CD4-positive, alpha-beta T cell (primary cell): Measurements from ENCODE around the gene RAET1L. TPM values are rescaled to one million over a fixed set of nuclear protein-coding genes. Genes with fewer than 3 reads are reported as not detected.

Experiments
- ATAC-seq: fragments of 200-7000 bp; cut with Tn5 transposase; one replicate; pipeline ENCODE4 v1.10.0; 2022; ENCODE audit warnings: mild to moderate bottlenecking; ENCODE audit not compliant: poor library complexity
- CTCF ChIA-PET: fragments of 350-600 bp; sonication (Branson Sonifier 250); formaldehyde crosslinking; loops from one replicate; lab custom pipeline; 2021; ENCODE audit warnings: antibody characterized with exemption, inconsistent platforms; lab: Charles Lee
- POLR2A ChIA-PET: fragments of 350-600 bp; sonication (Branson Sonifier 250); formaldehyde crosslinking; loops from one replicate; lab custom pipeline; 2021; ENCODE audit warnings: antibody characterized with exemption, inconsistent platforms; lab: Charles Lee
- DNase-seq, 14 experiments: peaks; one replicate each; pipeline ENCODE4 v3.0.0-alpha.2; 2013 to 2020; ENCODE audit warnings: mixed read lengths in 2 of 14
- H3K27ac ChIP-seq, 2 donors: one replicate each; pipeline versions ENCODE4 v1.5.1 to v1.7.0; 2013; ENCODE audit warnings: low read length in 2 of 2, low read depth in 1 of 2, mild to moderate bottlenecking in 1 of 2
- H3K27me3 ChIP-seq, 2 experiments: 1 replicate in 1 of 2; 2 replicates in 1 of 2; pipeline versions ENCODE4 v1.6.1 to v1.7.0; 2013; ENCODE audit warnings: low read length in 2 of 2, control low read depth in 1 of 2, mild to moderate bottlenecking in 1 of 2, moderate library complexity in 1 of 2; ENCODE audit not compliant: insufficient read depth in 2 of 2, control insufficient read depth in 1 of 2
- H3K36me3 ChIP-seq: one replicate; pipeline ENCODE4 v1.6.1; 2013; ENCODE audit warnings: low read length, control low read depth; ENCODE audit not compliant: insufficient read depth
- H3K4me1 ChIP-seq: one replicate; pipeline ENCODE4 v1.6.1; 2013; ENCODE audit warnings: low read length, control low read depth; ENCODE audit not compliant: insufficient read depth
- H3K4me3 ChIP-seq: one replicate; pipeline ENCODE4 v1.5.1; 2013; ENCODE audit warnings: mild to moderate bottlenecking, low read length, moderate library complexity
- H3K9me3 ChIP-seq, 2 experiments: 1 replicate in 1 of 2; 2 replicates in 1 of 2; pipeline versions ENCODE4 v1.6.1 to v1.7.0; 2013; ENCODE audit warnings: low read length in 2 of 2, mild to moderate bottlenecking in 2 of 2, control low read depth in 1 of 2, moderate library complexity in 1 of 2; ENCODE audit not compliant: control insufficient read depth in 1 of 2, insufficient read depth in 1 of 2
- H3K27ac Mint-ChIP-seq: one replicate; pipeline ENCODE4 v1.8.0; 2020; ENCODE audit warnings: mixed read lengths
- H3K27me3 Mint-ChIP-seq: one replicate; pipeline ENCODE4 v1.8.0; 2021; ENCODE audit warnings: mixed read lengths
- H3K36me3 Mint-ChIP-seq: one replicate; pipeline ENCODE4 v1.8.0; 2021; ENCODE audit warnings: low read depth, mixed read lengths
- H3K4me1 Mint-ChIP-seq: one replicate; pipeline ENCODE4 v1.8.0; 2021; ENCODE audit warnings: low read depth, mixed read lengths
- H3K4me3 Mint-ChIP-seq: one replicate; pipeline ENCODE4 v1.8.0; 2020; ENCODE audit warnings: mild to moderate bottlenecking, mixed read lengths
- H3K9me3 Mint-ChIP-seq: one replicate; pipeline ENCODE4 v1.8.0; 2020; ENCODE audit warnings: mixed read lengths
- intact Hi-C, 2 experiments: fragments of 100-400 bp; cut with DNase I in 1 of 2; cut with micrococcal nuclease in 1 of 2; formaldehyde crosslinking; loops; one replicate each; pipeline versions ENCODE4 v1.15.1 to v1.9.0; 2023 to 2025; cut with DNase I, micrococcal nuclease
- total RNA-seq, 174 experiments: library from RNA in 2 of 174; stranded (reverse) in 2 of 174; gene quantifications; one replicate each; pipeline ENCODE4 v1.2.3 and lab custom pipeline; 2021 to 2026
- TF ChIP-seq, protein P1 (sequence below): fragments of 200-600 bp; IDR thresholded peaks from one replicate; pipeline ENCODE4 v1.8.0; 2022; ENCODE audit warnings: antibody characterized with exemption, mild to moderate bottlenecking

RAET1L gene
- total RNA-seq, 2 experiments from 2014 or later = not detected

DNA sequence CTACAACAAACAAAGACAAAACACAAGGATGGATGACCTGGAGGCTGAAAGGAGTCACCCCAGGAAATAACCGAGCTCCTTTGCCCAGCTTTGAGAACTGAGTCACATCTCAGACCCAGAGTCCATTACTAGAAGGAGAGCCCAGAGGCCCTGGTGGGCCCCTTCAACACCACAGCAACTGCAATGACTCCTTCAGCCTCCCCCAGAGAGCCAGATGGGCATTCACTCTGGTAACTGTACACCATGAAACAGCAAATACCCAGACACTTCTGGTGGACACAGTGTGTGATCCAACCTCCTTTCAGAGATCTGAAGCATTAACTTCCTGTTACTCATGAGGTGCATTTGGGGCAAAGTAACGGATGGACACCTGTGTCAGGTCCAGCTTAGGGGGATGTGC, 22.6 kb downstream of the RAET1L start:
- DNase-seq = no peak
- no peaks in the 10 kb centered on the region for H3K9me3 ChIP-seq
- peaks cover 29% of the 10 kb centered on the region for H3K4me1 Mint-ChIP-seq
- H3K36me3 ChIP-seq = no peaks in the 10 kb centered on the region
- H3K4me3 Mint-ChIP-seq = no peak overlapping the region
- H3K27me3 ChIP-seq = no peaks in the 10 kb centered on the region
- POLR2A ChIA-PET = no interaction called here
- no peaks in the 10 kb centered on the region for H3K36me3 Mint-ChIP-seq
- peaks cover 47% of the 10 kb centered on the region for H3K4me1 ChIP-seq
- no peak overlapping the region for H3K27ac ChIP-seq
- no peak for ATAC-seq
- peaks cover 7% of the 10 kb centered on the region for H3K27me3 Mint-ChIP-seq
- peak overlapping the region; percentile 5 for H3K27ac Mint-ChIP-seq
- H3K9me3 Mint-ChIP-seq = no peaks in the 10 kb centered on the region
- intact Hi-C loops = loop anchor here in 1 of 2 experiments (5.0 to 10.0 kb wide), 2 partner anchors 135 to 438 kb away; partner anchors contain the start of gene GINM1
- TF ChIP-seq, protein P1, sequence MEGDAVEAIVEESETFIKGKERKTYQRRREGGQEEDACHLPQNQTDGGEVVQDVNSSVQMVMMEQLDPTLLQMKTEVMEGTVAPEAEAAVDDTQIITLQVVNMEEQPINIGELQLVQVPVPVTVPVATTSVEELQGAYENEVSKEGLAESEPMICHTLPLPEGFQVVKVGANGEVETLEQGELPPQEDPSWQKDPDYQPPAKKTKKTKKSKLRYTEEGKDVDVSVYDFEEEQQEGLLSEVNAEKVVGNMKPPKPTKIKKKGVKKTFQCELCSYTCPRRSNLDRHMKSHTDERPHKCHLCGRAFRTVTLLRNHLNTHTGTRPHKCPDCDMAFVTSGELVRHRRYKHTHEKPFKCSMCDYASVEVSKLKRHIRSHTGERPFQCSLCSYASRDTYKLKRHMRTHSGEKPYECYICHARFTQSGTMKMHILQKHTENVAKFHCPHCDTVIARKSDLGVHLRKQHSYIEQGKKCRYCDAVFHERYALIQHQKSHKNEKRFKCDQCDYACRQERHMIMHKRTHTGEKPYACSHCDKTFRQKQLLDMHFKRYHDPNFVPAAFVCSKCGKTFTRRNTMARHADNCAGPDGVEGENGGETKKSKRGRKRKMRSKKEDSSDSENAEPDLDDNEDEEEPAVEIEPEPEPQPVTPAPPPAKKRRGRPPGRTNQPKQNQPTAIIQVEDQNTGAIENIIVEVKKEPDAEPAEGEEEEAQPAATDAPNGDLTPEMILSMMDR = no peak
- H3K4me3 ChIP-seq = no peak overlapping the region
- CTCF ChIA-PET = no interaction called here

DNA sequence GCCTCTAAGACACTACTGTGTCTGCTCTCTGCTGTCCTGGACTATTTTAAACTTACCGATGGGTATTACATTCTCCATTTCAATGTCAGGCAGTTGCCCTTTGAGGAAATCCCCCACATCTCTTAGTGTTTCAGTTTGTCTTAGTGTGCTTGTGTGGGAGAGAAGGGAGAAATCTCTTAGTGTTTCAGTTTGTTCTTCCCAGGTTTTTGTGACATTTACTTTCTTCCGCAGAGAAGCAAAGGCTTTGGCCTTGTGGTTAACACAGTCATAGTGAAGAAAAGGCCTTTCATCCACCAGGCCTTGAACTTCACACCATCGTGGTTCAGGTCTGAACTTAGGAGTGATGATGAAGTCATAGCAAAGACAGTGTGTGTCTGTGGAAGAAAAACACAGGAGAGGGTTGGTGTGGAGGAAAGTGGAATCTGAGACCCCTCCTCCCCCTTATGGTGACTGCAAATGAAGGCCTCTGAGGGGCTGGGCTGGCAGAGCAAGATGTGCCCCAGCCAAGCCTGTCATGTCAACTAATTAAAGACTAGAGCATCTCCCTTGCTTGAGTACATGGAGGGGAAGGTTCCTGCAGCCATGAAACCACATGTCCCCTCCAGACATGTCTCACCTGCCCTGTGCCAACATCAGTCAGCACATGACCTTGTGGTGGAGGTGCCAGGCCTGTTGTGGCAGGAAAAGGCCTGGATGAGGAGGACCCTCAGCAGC, 23.9 kb downstream of the RAET1L start:
- POLR2A ChIA-PET = no interaction called here
- Mint-ChIP-seq H3K4me1 (peaks cover 29% of the 10 kb centered on the region), H3K9me3 (no peaks in the 10 kb centered on the region), H3K27ac (no peak overlapping the region), H3K27me3 (peaks cover 13% of the 10 kb centered on the region), H3K4me3 (no peak overlapping the region), H3K36me3 (no peaks in the 10 kb centered on the region)
- peaks cover 42% of the 10 kb centered on the region for H3K4me1 ChIP-seq
- no peak overlapping the region for H3K4me3 ChIP-seq
- H3K9me3 ChIP-seq = no peaks in the 10 kb centered on the region
- H3K27me3 ChIP-seq = peaks cover under 1 to 2% of the 10 kb centered on the region in 2 experiments
- DNase-seq (peak in 2 of 14 experiments; percentile 23 to 31), ATAC-seq (no peak)
- CTCF ChIA-PET = no interaction called here
- no peak overlapping the region for H3K27ac ChIP-seq
- intact Hi-C loops = loop anchor here in 1 of 2 experiments (5.0 to 10.0 kb wide), 2 partner anchors 134 to 437 kb away; partner anchors contain the start of gene GINM1
- TF ChIP-seq, protein P1 = no peak
- no peaks in the 10 kb centered on the region for H3K36me3 ChIP-seq

DNA sequence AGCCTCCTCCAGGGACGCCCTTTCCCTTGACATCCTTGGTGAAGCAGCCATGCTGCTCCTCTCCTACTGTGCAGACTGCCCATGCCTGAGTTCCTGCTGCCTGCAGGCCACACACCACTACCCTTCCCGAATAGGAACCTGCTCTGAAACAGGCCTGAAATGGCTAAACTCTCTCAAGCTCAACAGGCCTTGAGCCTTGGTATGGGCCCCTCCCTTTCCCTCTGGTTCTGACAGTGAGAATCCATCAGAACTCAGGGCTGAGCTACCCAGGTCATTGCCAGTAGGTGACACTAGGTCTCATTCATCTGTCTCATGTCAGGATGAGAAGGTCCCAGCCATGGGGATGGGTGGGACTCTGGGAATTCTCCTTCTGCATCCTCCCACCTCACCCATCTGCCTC, 25.7 kb downstream of the RAET1L start:
- H3K27ac Mint-ChIP-seq = no peak overlapping the region
- peaks cover 28% of the 10 kb centered on the region for H3K4me1 ChIP-seq
- TF ChIP-seq, protein P1 = no peak
- H3K27me3 ChIP-seq = peaks cover 14 to 18% of the 10 kb centered on the region in 2 experiments
- ATAC-seq = no peak
- peaks cover 31% of the 10 kb centered on the region for H3K27me3 Mint-ChIP-seq
- H3K4me3 ChIP-seq = no peak overlapping the region
- no peaks in the 10 kb centered on the region for H3K36me3 ChIP-seq
- no peak overlapping the region for H3K4me3 Mint-ChIP-seq
- H3K9me3 Mint-ChIP-seq = no peaks in the 10 kb centered on the region
- POLR2A ChIA-PET = no interaction called here
- intact Hi-C loops = loop anchor here in 1 of 2 experiments (5.0 to 10.0 kb wide), 2 partner anchors 132 to 435 kb away; partner anchors contain the start of gene GINM1
- peaks cover 21% of the 10 kb centered on the region for H3K4me1 Mint-ChIP-seq
- CTCF ChIA-PET = no interaction called here
- peaks cover 0 to 4% of the 10 kb centered on the region in 2 experiments for H3K9me3 ChIP-seq
- DNase-seq = no peak
- H3K36me3 Mint-ChIP-seq = no peaks in the 10 kb centered on the region
- H3K27ac ChIP-seq = no peak overlapping the region
